Right atrium auricular region (tissue), 2 donors: Measurements from ENCODE around the gene DPF3. TPM values are rescaled to one million over a fixed set of nuclear protein-coding genes. Genes with fewer than 3 reads are reported as not detected.

ENCODE experiments used
- DNase-seq: peaks from one replicate; pipeline ENCODE4 v3.0.0-alpha.2; 2019; ENCODE audit warnings: low spot score
- H3K27ac ChIP-seq, 2 donors: fragments of 200-600 bp; sonication (generic); 1 replicate in 1 of 2; 2 replicates in 1 of 2; pipeline ENCODE4 v1.5.1; 2016 to 2019
- H3K27me3 ChIP-seq, 2 donors: fragments of 200-600 bp; sonication (generic); one replicate each; pipeline versions ENCODE4 v1.5.1 to v1.6.0; 2017 to 2019
- H3K36me3 ChIP-seq: fragments of 200-600 bp; sonication (generic); one replicate; pipeline ENCODE4 v1.5.1; 2016
- H3K4me1 ChIP-seq, 2 donors: fragments of 200-600 bp; sonication (generic); one replicate each; pipeline versions ENCODE4 v1.5.1 to v1.6.0; 2017 to 2019
- H3K4me3 ChIP-seq, 2 donors: fragments of 200-600 bp; sonication (generic); 1 replicate in 1 of 2; 2 replicates in 1 of 2; pipeline ENCODE4 v1.5.1; 2017 to 2019; ENCODE audit warnings: mild to moderate bottlenecking in 1 of 2, moderate library complexity in 1 of 2
- H3K9me3 ChIP-seq, 2 donors: fragments of 200-600 bp; sonication (generic); one replicate each; pipeline ENCODE4 v1.5.1; 2019
- total RNA-seq, 2 donors: library from RNA; depleted of rRNA; stranded (reverse); fragments of >200 nt; gene quantifications; one replicate each; pipeline ENCODE4 v1.1.0, GENCODE V29; 2016
- TF ChIP-seq, protein P1 (sequence below), 2 donors: fragments of 200-600 bp; sonication (generic); IDR thresholded peaks; one replicate each; pipeline ENCODE4 v1.5.1; 2019; ENCODE audit warnings: antibody characterized with exemption in 2 of 2

DPF3 gene
- total RNA-seq, 2 donors from 2014 or later = 14.7 to 26.6 TPM

DNA sequence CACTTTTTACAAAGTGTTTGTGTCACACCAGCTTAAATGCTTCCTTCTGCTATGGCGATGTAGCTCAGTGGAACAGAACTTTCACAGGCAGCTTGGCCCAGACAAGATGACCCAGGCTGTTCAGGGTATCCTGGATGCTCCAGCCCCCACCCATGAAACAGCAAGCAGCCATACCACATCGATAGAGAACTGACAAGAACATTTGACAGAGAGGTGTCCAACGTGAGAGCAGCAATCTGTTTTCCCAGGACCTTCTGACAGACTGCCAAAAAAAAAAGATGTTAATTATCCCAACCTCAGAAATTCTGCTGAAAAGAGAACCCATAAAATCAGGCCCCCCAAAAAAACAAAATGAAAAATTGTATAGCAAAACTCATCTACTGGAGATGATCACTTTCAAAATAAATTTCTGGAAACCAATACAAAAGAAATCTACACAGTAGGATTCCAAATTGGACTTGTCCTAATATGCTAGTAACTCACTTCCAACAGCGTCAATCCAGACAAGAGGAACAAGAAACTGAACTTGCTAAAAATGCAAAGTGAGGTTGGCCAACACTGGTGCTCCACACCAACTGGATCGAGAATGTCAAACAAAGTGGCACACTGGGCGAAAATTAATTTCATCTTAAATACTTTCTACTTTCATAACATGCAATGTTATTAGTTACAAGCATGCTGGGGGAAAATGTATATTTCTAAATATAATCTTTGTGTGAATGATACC lies 118.8 kb downstream of the DPF3 start:
- H3K4me3 ChIP-seq = no peak overlapping the region
- H3K9me3 ChIP-seq = peaks cover 0 to 4% of the 10 kb centered on the region in 2 donors
- no peak for DNase-seq
- TF ChIP-seq, protein P1, sequence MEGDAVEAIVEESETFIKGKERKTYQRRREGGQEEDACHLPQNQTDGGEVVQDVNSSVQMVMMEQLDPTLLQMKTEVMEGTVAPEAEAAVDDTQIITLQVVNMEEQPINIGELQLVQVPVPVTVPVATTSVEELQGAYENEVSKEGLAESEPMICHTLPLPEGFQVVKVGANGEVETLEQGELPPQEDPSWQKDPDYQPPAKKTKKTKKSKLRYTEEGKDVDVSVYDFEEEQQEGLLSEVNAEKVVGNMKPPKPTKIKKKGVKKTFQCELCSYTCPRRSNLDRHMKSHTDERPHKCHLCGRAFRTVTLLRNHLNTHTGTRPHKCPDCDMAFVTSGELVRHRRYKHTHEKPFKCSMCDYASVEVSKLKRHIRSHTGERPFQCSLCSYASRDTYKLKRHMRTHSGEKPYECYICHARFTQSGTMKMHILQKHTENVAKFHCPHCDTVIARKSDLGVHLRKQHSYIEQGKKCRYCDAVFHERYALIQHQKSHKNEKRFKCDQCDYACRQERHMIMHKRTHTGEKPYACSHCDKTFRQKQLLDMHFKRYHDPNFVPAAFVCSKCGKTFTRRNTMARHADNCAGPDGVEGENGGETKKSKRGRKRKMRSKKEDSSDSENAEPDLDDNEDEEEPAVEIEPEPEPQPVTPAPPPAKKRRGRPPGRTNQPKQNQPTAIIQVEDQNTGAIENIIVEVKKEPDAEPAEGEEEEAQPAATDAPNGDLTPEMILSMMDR (IDR thresholded peaks at IDR 0.05) = no peak
- no peaks in the 10 kb centered on the region for H3K36me3 ChIP-seq
- H3K27ac ChIP-seq = peak overlapping the region; percentile 17 to 42
- no peaks in the 10 kb centered on the region for H3K27me3 ChIP-seq
- peaks cover 0 to 19% of the 10 kb centered on the region in 2 donors for H3K4me1 ChIP-seq

DNA sequence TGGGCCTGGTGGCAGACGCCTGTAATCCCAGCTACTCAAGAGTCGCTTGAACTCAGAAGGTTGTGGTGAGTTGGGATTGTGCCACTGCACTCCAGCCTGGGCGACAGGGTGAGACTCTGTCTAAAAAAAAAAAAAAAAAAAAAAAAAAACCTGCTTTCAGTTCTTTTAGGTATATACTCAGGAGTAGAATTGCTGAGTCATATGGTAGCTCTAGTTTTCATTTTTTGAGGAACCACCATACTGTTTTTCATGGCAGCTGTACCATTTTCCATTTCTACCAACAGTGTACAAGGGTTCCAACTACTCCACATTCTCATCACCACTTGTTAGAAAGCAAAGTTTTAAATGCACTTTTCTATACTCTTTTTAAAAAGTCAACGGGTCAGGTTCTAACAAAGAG lies 119.8 kb downstream of the DPF3 start:
- H3K4me3 ChIP-seq = no peak overlapping the region
- H3K4me1 ChIP-seq = peaks cover 0 to 13% of the 10 kb centered on the region in 2 donors
- H3K9me3 ChIP-seq = peaks cover 0 to 4% of the 10 kb centered on the region in 2 donors
- H3K27me3 ChIP-seq = no peaks in the 10 kb centered on the region
- TF ChIP-seq, protein P1 (IDR thresholded peaks at IDR 0.05) = no peak
- DNase-seq = no peak
- H3K27ac ChIP-seq = peak overlapping the region in 1 of 2 donors; percentile 42
- no peaks in the 10 kb centered on the region for H3K36me3 ChIP-seq

DNA sequence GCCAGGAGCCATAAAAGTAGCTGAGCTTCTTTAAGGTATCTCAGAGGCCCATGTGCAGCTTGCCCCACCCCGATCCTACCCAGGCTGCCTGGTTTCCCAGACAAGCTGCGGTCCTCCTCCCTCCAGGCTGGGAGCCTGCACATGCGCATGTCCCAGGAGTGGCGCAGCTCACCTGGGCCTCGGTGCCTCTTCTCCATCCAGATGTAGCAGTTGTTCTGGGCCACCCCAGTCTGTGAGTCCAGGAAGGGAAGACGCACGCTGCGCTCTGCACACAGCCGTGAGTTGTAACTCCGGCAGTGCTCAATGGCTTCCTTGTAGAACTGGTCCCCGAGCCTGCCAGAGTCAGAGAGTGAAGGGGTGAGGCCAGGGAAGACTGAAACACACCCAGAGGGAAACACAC lies 122.3 kb downstream of the DPF3 start:
- H3K27me3 ChIP-seq = no peaks in the 10 kb centered on the region
- no peaks in the 10 kb centered on the region for H3K36me3 ChIP-seq
- H3K4me1 ChIP-seq = peaks cover 0 to 6% of the 10 kb centered on the region in 2 donors
- H3K4me3 ChIP-seq = no peak overlapping the region
- no peak for DNase-seq
- peaks cover 0 to 13% of the 10 kb centered on the region in 2 donors for H3K9me3 ChIP-seq
- TF ChIP-seq, protein P1 (IDR thresholded peaks at IDR 0.05) = no peak
- H3K27ac ChIP-seq = no peak overlapping the region

DNA sequence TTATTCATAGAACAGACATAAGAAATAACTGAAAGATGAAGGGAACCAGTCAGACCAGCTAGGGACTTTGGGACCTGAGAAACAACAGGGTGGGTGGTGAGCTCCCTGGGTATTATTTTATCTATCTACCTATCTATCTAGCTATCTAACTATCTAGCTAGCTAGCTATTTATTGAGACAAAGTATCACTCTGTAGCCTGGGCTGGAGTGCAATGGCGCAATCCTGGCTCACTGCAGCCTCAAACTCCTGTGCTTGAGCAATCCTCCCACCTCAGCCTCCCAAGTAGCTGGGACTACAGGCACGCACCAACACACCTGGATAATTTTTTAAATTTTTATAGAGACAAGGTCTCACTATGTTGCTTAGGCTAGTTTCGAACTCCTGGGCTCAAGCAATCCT lies 127.6 kb downstream of the DPF3 start:
- Histone ChIP-seq H3K4me1 (no peaks in the 10 kb centered on the region), H3K36me3 (no peaks in the 10 kb centered on the region), H3K4me3 (no peak overlapping the region), H3K27ac (no peak overlapping the region), H3K27me3 (no peaks in the 10 kb centered on the region), H3K9me3 (peaks cover 0 to 30% of the 10 kb centered on the region in 2 donors)
- TF ChIP-seq, protein P1 (IDR thresholded peaks at IDR 0.05) = no peak
- DNase-seq = no peak

DNA sequence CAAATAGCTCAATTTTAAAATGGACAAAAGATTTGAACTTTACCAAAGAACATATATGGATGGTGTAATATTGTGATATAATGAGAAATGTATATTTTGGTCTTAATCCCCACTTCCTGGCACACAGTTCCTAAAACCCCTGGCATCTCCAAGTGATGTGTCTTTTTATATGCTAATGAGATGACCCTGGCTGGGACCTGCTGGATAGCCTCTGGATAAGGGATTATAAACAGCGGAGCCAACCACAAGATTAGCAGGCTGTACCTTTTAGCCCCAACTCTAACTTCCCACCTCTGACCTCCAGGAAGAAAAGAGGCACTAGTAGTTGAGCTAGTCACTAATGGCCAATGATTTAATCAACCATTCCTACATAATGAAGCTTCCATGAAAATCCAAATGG lies 130.0 kb downstream of the DPF3 start:
- Histone ChIP-seq H3K9me3 (peaks cover 2 to 52% of the 10 kb centered on the region in 2 donors), H3K36me3 (no peaks in the 10 kb centered on the region), H3K27ac (no peak overlapping the region), H3K4me1 (no peaks in the 10 kb centered on the region), H3K4me3 (no peak overlapping the region), H3K27me3 (no peaks in the 10 kb centered on the region)
- TF ChIP-seq, protein P1 (IDR thresholded peaks at IDR 0.05) = no peak
- DNase-seq = no peak

DNA sequence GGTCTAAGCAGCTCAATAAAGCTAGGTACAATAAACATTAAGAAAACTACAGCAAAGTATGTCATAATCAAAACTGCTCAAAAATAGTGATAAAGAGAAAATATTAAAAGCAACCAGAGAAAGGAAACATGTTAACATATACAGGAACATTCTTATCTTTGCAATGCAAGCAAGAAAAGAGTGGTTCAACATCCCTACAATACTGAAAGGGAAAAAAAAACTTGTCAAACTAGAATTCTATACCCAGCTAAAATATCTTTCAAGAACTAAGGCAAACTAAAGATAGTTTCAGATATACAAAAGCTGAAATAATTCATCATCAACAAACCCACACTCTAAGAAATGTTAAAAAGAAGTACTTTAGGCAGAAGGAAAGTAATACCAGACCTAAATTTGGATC lies 134.2 kb downstream of the DPF3 start:
- Histone ChIP-seq H3K27ac (no peak overlapping the region), H3K27me3 (no peaks in the 10 kb centered on the region), H3K36me3 (no peaks in the 10 kb centered on the region), H3K4me3 (no peak overlapping the region), H3K4me1 (no peaks in the 10 kb centered on the region), H3K9me3 (peaks cover 2 to 49% of the 10 kb centered on the region in 2 donors)
- DNase-seq = no peak
- TF ChIP-seq, protein P1 (IDR thresholded peaks at IDR 0.05) = no peak
